Measurements from ENCODE around the gene TCF7L1. TPM values are rescaled to one million over a fixed set of nuclear protein-coding genes. Genes with fewer than 3 reads are reported as not detected.
A peak's percentile ranks its signal among the peaks of the same experiment; 100 is the strongest.

Gene TCF7L1
- polyA plus RNA-seq, 3 donors: 0.05 to 0.09 TPM; not detected in 1

DNA sequence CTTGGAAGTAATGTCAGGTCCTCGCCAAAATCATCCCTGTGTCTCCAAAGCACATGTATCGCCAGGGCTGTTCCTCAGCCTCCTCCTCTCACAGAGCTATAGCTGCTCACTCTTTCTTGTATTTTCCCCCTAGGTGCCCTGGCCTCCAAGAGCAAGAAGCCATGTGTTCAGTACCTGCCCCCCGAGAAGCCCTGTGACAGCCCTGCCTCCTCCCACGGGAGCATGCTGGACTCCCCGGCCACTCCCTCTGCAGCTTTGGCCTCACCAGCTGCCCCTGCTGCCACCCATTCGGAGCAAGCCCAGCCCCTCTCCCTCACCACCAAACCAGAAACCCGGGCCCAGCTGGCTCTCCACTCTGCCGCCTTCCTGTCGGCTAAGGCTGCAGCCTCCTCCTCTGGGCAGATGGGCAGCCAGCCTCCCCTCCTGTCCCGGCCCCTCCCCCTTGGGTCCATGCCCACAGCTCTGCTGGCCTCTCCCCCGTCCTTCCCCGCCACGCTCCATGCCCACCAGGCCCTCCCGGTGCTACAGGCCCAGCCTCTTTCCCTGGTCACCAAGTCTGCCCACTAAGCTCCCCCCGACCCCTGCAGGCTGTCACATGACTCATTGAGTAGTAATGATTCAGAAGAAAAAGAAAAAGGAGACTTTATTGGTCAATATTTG lies 175.8 kb downstream of the TCF7L1 start:
- Mint-ChIP-seq H3K4me1 (peaks cover 46% of the 10 kb centered on the region), H3K4me3 (peak overlapping the region; percentile 81 to 93), H3K36me3 (peaks cover 8 to 16% of the 10 kb centered on the region in 2 donors), H3K27ac (peak overlapping the region in 6 of 7 donors; percentile 84 to 94 (median 92)), H3K9me3 (no peaks in the 10 kb centered on the region), H3K27me3 (ENCODE audit: low read depth in 3 of 3) (peaks cover 4 to 13% (median 6%) of the 10 kb centered on the region in 3 donors)
- Histone ChIP-seq H3K4me1 (ENCODE audit: control insufficient read depth in 1 of 2, insufficient read depth in 2 of 2, low read length in 2 of 2) (peaks cover 46 to 50% of the 10 kb centered on the region in 2 donors), H3K4me2 (replicated peaks; ENCODE audit: extremely low read depth, low read length, poor library complexity, severe bottlenecking) (peak overlapping the region; percentile 73), H3K27ac (ENCODE audit: low read depth in 1 of 2, low read length in 2 of 2) (peak overlapping the region; percentile 69 to 73), H3K27me3 (ENCODE audit: control insufficient read depth in 2 of 2, insufficient read depth in 2 of 2, low read length in 2 of 2) (no peaks in the 10 kb centered on the region), H2AFZ (ENCODE audit: insufficient read depth, low read depth, low read length, poor library complexity, severe bottlenecking) (peak overlapping the region; percentile 23), H3K9me3 (replicated peaks in 1 of 2; ENCODE audit: control insufficient read depth in 1 of 2, insufficient read depth in 1 of 2, low read length in 2 of 2) (no peaks in the 10 kb centered on the region), H3K79me2 (ENCODE audit: insufficient read depth, low read length) (no peaks in the 10 kb centered on the region), H3K36me3 (replicated peaks in 1 of 2; ENCODE audit: control insufficient read depth in 1 of 2, insufficient read depth in 2 of 2, low read length in 2 of 2) (peaks cover 4 to 12% of the 10 kb centered on the region in 2 donors), H4K20me1 (ENCODE audit: insufficient read depth, low read length) (peaks cover 7% of the 10 kb centered on the region), H3K4me3 (replicated peaks in 1 of 3; ENCODE audit: low read depth in 2 of 3, low read length in 3 of 3) (peak overlapping the region in 1 of 3 experiments; percentile 69), H3K9ac (ENCODE audit: insufficient read depth, low read length, poor library complexity, severe bottlenecking) (peak overlapping the region; percentile 18)
- TF ChIP-seq, protein P1, sequence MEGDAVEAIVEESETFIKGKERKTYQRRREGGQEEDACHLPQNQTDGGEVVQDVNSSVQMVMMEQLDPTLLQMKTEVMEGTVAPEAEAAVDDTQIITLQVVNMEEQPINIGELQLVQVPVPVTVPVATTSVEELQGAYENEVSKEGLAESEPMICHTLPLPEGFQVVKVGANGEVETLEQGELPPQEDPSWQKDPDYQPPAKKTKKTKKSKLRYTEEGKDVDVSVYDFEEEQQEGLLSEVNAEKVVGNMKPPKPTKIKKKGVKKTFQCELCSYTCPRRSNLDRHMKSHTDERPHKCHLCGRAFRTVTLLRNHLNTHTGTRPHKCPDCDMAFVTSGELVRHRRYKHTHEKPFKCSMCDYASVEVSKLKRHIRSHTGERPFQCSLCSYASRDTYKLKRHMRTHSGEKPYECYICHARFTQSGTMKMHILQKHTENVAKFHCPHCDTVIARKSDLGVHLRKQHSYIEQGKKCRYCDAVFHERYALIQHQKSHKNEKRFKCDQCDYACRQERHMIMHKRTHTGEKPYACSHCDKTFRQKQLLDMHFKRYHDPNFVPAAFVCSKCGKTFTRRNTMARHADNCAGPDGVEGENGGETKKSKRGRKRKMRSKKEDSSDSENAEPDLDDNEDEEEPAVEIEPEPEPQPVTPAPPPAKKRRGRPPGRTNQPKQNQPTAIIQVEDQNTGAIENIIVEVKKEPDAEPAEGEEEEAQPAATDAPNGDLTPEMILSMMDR (IDR thresholded peaks at IDR 0.05): no peak
- peak; percentile 30 to 59 (median 49) for DNase-seq
- 33% methylated on average over 10 of the region's 15 CpGs for WGBS (ENCODE audit: insufficient coverage)
- intact Hi-C loops (cut with micrococcal nuclease): no loop called here

DNA sequence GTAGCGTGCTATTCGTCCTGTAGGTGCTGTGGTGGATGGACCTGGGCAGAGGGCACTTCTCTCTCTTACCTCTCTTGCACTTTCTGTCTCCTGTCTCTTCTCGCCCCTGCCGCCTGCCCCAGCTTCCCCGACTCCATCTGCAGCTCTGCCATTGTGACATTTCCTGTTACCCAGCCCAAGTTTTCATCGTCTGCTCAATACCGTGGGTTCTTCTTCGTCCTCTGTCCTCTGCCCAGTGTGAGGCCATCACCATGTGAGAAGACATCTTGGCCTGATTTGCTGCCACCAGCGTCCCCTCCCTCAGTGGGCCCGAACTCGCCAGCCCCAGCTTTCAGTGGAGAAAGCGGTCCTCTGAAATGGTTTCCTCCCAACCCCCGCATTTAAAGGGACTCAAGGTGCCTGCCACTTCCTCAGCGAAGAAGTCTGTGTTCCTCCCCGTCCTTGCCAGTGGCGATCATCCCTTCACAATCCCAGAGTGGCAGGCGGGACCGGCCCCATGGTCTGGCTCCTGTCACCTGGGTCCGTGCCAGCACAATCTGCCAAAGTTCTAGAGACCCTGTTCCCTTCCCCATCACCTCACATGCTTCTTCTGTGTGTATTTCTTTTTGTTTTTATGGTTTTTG lies 176.6 kb downstream of the TCF7L1 start:
- H2AFZ ChIP-seq (ENCODE audit: insufficient read depth, low read depth, low read length, poor library complexity, severe bottlenecking): peak overlapping the region; percentile 70
- DNase-seq: peak; percentile 33 to 50 (median 37)
- H4K20me1 ChIP-seq (ENCODE audit: insufficient read depth, low read length): peaks cover 15% of the 10 kb centered on the region
- peaks cover 46 to 50% of the 10 kb centered on the region in 2 donors for H3K4me1 ChIP-seq (ENCODE audit: control insufficient read depth in 1 of 2, insufficient read depth in 2 of 2, low read length in 2 of 2)
- H3K4me2 ChIP-seq (replicated peaks; ENCODE audit: extremely low read depth, low read length, poor library complexity, severe bottlenecking): peak overlapping the region; percentile 73
- Mint-ChIP-seq H3K27me3 (ENCODE audit: low read depth in 3 of 3) (peaks cover 4 to 11% (median 6%) of the 10 kb centered on the region in 3 donors), H3K36me3 (peaks cover 13 to 23% of the 10 kb centered on the region in 2 donors), H3K4me1 (peaks cover 46% of the 10 kb centered on the region), H3K27ac (peak overlapping the region; percentile 84 to 94 (median 91)), H3K9me3 (no peaks in the 10 kb centered on the region), H3K4me3 (peak overlapping the region; percentile 81 to 93)
- WGBS (ENCODE audit: insufficient coverage): 1% methylated on average over 10 of the region's 19 CpGs
- no peaks in the 10 kb centered on the region for H3K27me3 ChIP-seq (ENCODE audit: control insufficient read depth in 2 of 2, insufficient read depth in 2 of 2, low read length in 2 of 2)
- TF ChIP-seq, protein P1 (IDR thresholded peaks at IDR 0.05): no peak
- H3K27ac ChIP-seq (ENCODE audit: low read depth in 1 of 2, low read length in 2 of 2): peak overlapping the region; percentile 69 to 73
- no peaks in the 10 kb centered on the region for H3K9me3 ChIP-seq (replicated peaks in 1 of 2; ENCODE audit: control insufficient read depth in 1 of 2, insufficient read depth in 1 of 2, low read length in 2 of 2)
- intact Hi-C loops (cut with micrococcal nuclease): no loop called here
- H3K4me3 ChIP-seq (replicated peaks in 1 of 3; ENCODE audit: low read depth in 2 of 3, low read length in 3 of 3): peak overlapping the region; percentile 2 to 69 (median 28)
- no peaks in the 10 kb centered on the region for H3K79me2 ChIP-seq (ENCODE audit: insufficient read depth, low read length)
- H3K9ac ChIP-seq (ENCODE audit: insufficient read depth, low read length, poor library complexity, severe bottlenecking): peak overlapping the region; percentile 18
- peaks cover 11 to 19% of the 10 kb centered on the region in 2 donors for H3K36me3 ChIP-seq (replicated peaks in 1 of 2; ENCODE audit: control insufficient read depth in 1 of 2, insufficient read depth in 2 of 2, low read length in 2 of 2)

Data from CD14-positive monocyte (primary cell).